ENCODE results near the gene UBR4. TPM values are rescaled to one million over a fixed set of nuclear protein-coding genes. Genes with fewer than 3 reads are reported as not detected.

Gene UBR4
- total RNA-seq, 3 donors from 2014 or later: 114 to 145 (median 140) TPM

GRCh38 chr1:19110257-19110927 is 99.7 kb downstream of the UBR4 start:
- no peak overlapping the region for H3K27ac ChIP-seq
- H3K27me3 ChIP-seq: no peaks in the 10 kb centered on the region
- H3K36me3 ChIP-seq: peaks cover 54% of the 10 kb centered on the region
- no peak for TF ChIP-seq POLR2AphosphoS5 (IDR thresholded peaks at IDR 0.05)
- no peak for TF ChIP-seq POLR2A (IDR thresholded peaks at IDR 0.05)
- TF ChIP-seq CTCF (IDR thresholded peaks at IDR 0.05): no peak
- H3K4me1 ChIP-seq: no peaks in the 10 kb centered on the region
- H3K4me3 ChIP-seq: no peak overlapping the region
- no peak for DNase-seq (ENCODE audit: low spot score in 2 of 2)
- intact Hi-C loops (cut with DNase I; ENCODE audit: low total_unique reads): no loop called here
- H3K9me3 ChIP-seq: no peaks in the 10 kb centered on the region

- TF ChIP-seq POLR2A (IDR thresholded peaks at IDR 0.05) (no peak), CTCF (IDR thresholded peaks at IDR 0.05) (no peak), POLR2AphosphoS5 (IDR thresholded peaks at IDR 0.05) (no peak)
- no peak for DNase-seq (ENCODE audit: low spot score in 2 of 2)
Observed at GRCh38 chr1:19109545-19109944, 100.5 kb downstream of the UBR4 start.

GRCh38 chr1:19101244-19101643 is 108.8 kb downstream of the UBR4 start:
- no peak overlapping the region for H3K4me3 ChIP-seq
- no peak overlapping the region for H3K27ac ChIP-seq
- peaks cover 42% of the 10 kb centered on the region for H3K36me3 ChIP-seq
- no peaks in the 10 kb centered on the region for H3K4me1 ChIP-seq
- no peak for TF ChIP-seq POLR2AphosphoS5 (IDR thresholded peaks at IDR 0.05)
- no peak for TF ChIP-seq POLR2A (IDR thresholded peaks at IDR 0.05)
- intact Hi-C loops (cut with DNase I; ENCODE audit: low total_unique reads): no loop called here
- H3K27me3 ChIP-seq: no peaks in the 10 kb centered on the region
- DNase-seq (ENCODE audit: low spot score in 2 of 2): no peak
- H3K9me3 ChIP-seq: no peaks in the 10 kb centered on the region

More at GRCh38 chr1:19109545-19109944, 100.5 kb downstream of the UBR4 start:
- H3K27ac ChIP-seq: no peak overlapping the region
- H3K36me3 ChIP-seq: peaks cover 63% of the 10 kb centered on the region
- no peaks in the 10 kb centered on the region for H3K4me1 ChIP-seq
- intact Hi-C loops (cut with DNase I; ENCODE audit: low total_unique reads): no loop called here
- no peaks in the 10 kb centered on the region for H3K27me3 ChIP-seq
- H3K4me3 ChIP-seq: no peak overlapping the region
- no peaks in the 10 kb centered on the region for H3K9me3 ChIP-seq

- no peak for TF ChIP-seq POLR2AphosphoS5 (IDR thresholded peaks at IDR 0.05)
- TF ChIP-seq CTCF (IDR thresholded peaks at IDR 0.05): no peak
- no peak for TF ChIP-seq POLR2A (IDR thresholded peaks at IDR 0.05)
- H3K36me3 ChIP-seq: peaks cover 36% of the 10 kb centered on the region
- H3K9me3 ChIP-seq: no peaks in the 10 kb centered on the region
- H3K4me3 ChIP-seq: no peak overlapping the region
- intact Hi-C loops (cut with DNase I; ENCODE audit: low total_unique reads): no loop called here
- H3K27me3 ChIP-seq: no peaks in the 10 kb centered on the region
- DNase-seq (ENCODE audit: low spot score in 2 of 2): no peak
- H3K27ac ChIP-seq: no peak overlapping the region
- H3K4me1 ChIP-seq: no peaks in the 10 kb centered on the region
Observed at GRCh38 chr1:19100028-19100427, 110.0 kb downstream of the UBR4 start.

GRCh38 chr1:19096990-19097389 is 113.1 kb downstream of the UBR4 start:
- H3K4me3 ChIP-seq: no peak overlapping the region

More at GRCh38 chr1:19096990-19097389, 113.1 kb downstream of the UBR4 start:
- Histone ChIP-seq H3K27ac (no peak overlapping the region), H3K9me3 (no peaks in the 10 kb centered on the region), H3K36me3 (peaks cover 36% of the 10 kb centered on the region), H3K27me3 (no peaks in the 10 kb centered on the region), H3K4me1 (no peaks in the 10 kb centered on the region)
- TF ChIP-seq POLR2AphosphoS5 (IDR thresholded peaks at IDR 0.05) (no peak), POLR2A (IDR thresholded peaks at IDR 0.05) (no peak), CTCF (IDR thresholded peaks at IDR 0.05) (no peak)
- intact Hi-C loops (cut with DNase I; ENCODE audit: low total_unique reads): loop anchor here (5.0 to 10.0 kb wide), 2 partner anchors 238 to 1265 kb away; no protein-coding TSS in a partner anchor
- no peak for DNase-seq (ENCODE audit: low spot score in 2 of 2)
